Measurements from ENCODE around the gene GTF2F2.

GTF2F2 gene

GRCh38 chr13:45207319-45207718, 87.0 kb downstream of the GTF2F2 start:
- DNase-seq (ENCODE audit: low read depth, low spot score) = no peak
- H3K27ac ChIP-seq = peak overlapping the region; percentile 97

DNA sequence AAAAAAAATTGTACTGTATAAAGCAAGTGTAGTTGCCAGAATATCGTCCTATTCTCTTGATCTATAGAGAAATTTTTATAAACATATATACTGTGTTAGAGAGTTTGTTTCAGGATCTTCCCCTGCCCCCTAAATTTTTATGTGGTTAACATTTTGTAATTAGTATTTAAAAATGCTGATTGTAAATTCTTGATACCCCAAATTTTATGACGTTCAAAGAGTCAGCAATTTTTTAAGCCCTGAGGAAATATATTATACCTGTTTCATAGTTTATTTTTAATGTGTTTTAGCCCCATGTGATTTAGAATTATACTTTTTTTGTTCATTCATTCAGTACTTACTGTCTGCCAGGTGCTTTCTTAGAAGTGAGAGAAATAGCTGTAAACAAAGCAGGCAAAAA, 87.8 kb downstream of the GTF2F2 start:
- peak overlapping the region; percentile 97 for H3K27ac ChIP-seq
- no peak for DNase-seq (ENCODE audit: low read depth, low spot score)

- DNase-seq (ENCODE audit: low read depth, low spot score) = peak; percentile 78
- H3K27ac ChIP-seq = peak overlapping the region; percentile 97
These were observed 88.9 kb downstream of the GTF2F2 start for GRCh38 chr13:45209229-45209628.

DNA sequence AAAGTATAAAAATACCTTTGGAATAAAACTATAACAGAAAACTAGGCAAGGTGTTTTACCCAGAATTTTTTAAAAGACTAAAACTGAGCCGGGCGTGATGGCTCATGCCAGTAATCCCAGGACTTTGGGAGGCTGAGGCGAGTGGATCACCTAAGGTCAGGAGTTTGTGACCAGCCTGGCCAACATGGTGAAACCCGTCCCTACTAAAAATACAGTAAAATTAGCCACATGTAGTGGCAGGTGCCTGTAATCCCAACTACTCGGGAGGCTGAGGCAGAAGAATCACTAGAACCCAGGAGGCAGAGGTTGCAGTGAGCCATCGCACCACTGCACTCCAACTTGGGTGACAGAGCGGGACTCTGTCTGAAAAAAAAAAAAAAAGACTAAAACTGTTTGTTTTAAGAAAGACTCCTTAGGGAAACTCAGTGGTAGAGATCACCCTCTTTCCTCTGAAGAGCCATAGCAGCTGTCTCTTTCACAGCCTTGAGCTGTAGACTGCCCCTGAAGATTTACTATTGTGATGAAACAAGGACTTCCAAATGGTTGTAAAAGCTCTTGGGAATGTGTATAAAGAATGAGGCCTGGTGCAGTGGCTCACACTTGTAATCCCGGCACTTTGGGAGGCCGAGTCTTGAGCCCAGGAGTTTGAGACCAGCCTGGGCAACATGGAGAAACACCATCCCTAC, 95.2 kb downstream of the GTF2F2 start:
- H3K27ac ChIP-seq = peak overlapping the region; percentile 2

DNA sequence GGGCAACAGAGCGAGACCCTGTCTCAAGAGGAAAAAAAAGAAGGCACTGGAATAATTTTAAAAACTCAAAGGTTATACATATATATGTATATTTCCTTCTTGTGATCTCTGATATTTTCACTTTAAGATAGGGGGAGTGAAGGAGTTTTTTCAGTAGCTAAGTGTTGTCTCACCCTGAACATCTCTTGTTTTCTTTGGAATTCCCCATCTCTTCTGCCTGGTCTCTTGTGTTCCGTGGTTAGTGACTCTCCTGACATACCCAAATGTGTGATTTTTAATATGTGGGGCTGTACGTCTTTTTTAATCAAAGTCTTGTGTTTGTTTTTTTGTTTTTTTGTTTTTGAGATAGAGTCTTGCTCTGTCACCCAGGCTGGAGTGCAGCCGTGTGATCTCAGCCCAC, 95.9 kb downstream of the GTF2F2 start:
- DNase-seq (ENCODE audit: low read depth, low spot score) = no peak
- H3K27ac ChIP-seq = no peak overlapping the region

More for the DNA sequence above, 95.2 kb downstream of the GTF2F2 start:
- no peak for DNase-seq (ENCODE audit: low read depth, low spot score)

- H3K27ac ChIP-seq = peak overlapping the region; percentile 89
- no peak for DNase-seq (ENCODE audit: low read depth, low spot score)
These were observed 98.4 kb downstream of the GTF2F2 start for GRCh38 chr13:45218689-45219088.

GRCh38 chr13:45219123-45219891, 99.0 kb downstream of the GTF2F2 start:
- DNase-seq (ENCODE audit: low read depth, low spot score) = no peak
- H3K27ac ChIP-seq = peak overlapping the region; percentile 89

DNA sequence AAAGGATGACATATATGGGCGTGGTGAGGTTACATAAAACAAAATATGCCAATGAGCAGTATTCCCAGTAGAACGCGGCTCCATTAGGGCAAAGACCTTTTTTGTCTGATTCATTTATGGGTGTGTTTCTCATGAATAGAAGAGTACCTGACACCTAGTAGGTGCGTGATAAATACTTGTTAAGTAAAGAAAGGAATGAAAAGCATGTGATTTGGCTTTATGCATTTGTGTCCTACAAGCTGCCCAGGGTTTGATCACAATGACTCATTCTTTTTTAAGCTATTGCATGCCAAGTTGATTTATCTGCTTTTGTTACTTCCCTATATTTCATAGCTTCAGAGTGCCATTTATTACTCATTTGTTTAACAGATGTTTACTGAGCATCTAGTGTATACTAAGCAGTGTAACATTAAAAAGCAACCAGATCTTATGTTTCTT, 99.6 kb downstream of the GTF2F2 start:
- peak; percentile 99 for DNase-seq (ENCODE audit: low read depth, low spot score)
- H3K27ac ChIP-seq = peak overlapping the region; percentile 89

GRCh38 chr13:45220403-45220802, 100.1 kb downstream of the GTF2F2 start:
- H3K27ac ChIP-seq = peak overlapping the region; percentile 89
- DNase-seq (ENCODE audit: low read depth, low spot score) = no peak

DNA sequence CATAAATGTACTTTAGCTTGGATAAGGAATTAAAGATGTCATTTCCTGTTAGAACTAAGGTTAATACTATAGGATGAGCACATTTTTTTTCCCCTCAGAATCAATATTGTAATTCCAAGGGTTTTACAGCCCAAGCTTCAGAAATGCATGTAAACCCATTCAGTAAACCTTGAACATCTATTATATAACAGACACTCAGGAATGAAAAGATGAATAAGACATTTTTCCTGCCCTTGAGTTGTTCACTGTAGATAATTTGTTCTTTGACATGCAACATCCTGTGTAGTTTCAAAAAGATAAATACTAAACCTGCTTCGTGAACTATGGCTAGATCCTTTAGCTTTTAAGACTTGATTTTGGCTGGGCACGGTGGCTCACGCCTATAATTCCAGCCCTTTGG, 102.2 kb downstream of the GTF2F2 start:
- DNase-seq (ENCODE audit: low read depth, low spot score) = no peak
- H3K27ac ChIP-seq = peak overlapping the region; percentile 6

DNA sequence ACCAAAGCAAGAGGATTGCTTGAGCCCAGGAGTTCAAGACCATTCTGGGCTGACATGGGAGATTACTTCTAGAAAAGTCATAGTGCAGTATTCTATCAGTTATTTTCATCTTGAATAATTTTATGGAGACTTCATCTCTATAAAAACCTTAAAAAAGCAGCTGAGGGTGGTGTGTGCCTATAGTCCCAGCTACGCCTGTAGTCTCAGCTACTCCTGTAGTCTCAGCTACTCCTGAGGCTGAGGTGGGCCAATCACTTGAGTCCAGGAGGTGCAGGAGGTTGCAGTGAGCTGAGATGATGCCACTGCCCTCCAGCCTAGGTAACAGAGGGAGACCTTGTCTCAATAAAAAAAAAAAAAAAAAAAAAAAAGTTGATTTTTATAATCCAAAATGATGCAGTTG, 102.6 kb downstream of the GTF2F2 start:
- peak overlapping the region; percentile 6 for H3K27ac ChIP-seq
- DNase-seq (ENCODE audit: low read depth, low spot score) = no peak

GRCh38 chr13:45224176-45224575, 103.9 kb downstream of the GTF2F2 start:
- peak overlapping the region; percentile 7 for H3K27ac ChIP-seq
- DNase-seq (ENCODE audit: low read depth, low spot score) = no peak

DNA sequence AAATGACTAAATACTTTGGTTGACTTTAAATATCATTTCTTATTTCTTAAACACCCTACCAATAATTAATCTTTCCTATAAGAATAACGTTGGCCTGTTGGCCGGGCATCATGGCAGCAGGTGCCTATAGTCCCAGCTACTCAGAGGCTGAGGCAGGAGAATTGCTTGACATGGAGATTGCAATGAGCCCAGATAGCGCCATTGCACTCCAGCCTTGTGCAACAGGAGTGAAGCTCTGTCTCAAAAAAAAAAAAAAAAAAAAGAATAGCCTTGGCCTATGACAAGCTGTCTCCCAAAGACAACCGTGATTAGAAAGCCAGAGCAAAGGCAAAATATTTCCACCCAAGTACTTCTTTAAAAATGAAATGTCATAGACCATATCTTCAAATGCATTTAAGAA, 105.1 kb downstream of the GTF2F2 start:
- no peak overlapping the region for H3K27ac ChIP-seq
- DNase-seq (ENCODE audit: low read depth, low spot score) = no peak

- no peak for DNase-seq (ENCODE audit: low read depth, low spot score)
- no peak overlapping the region for H3K27ac ChIP-seq
These were observed 105.7 kb downstream of the GTF2F2 start for GRCh38 chr13:45226024-45226423.

DNA sequence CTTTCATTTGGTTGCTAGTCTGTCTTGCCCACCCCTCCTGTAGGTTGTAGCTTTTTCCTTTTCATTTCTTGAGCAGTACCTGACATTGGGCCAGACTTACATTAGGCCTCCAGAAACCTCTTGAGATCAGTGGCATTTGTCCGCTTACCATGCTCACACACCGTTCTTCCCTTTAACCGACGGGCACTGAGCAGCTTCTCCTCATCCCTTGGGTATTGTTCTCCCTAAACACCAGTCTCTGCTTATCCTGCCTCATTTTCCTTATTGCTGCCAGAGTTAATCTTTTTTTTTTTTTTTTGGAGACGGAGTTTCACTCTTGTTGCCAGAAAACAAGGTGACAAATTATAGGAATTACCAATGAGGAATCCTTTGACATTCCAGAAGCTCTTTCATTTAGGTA, 107.7 kb downstream of the GTF2F2 start:
- DNase-seq (ENCODE audit: low read depth, low spot score) = no peak
- no peak overlapping the region for H3K27ac ChIP-seq

- no peak overlapping the region for H3K27ac ChIP-seq
- DNase-seq (ENCODE audit: low read depth, low spot score) = no peak
These were observed 108.9 kb downstream of the GTF2F2 start for GRCh38 chr13:45229172-45229571.

- H3K27ac ChIP-seq = no peak overlapping the region
- no peak for DNase-seq (ENCODE audit: low read depth, low spot score)
These were observed 111.0 kb downstream of the GTF2F2 start for GRCh38 chr13:45231305-45231704.

GRCh38 chr13:45231722-45232121, 111.4 kb downstream of the GTF2F2 start:
- no peak overlapping the region for H3K27ac ChIP-seq
- DNase-seq (ENCODE audit: low read depth, low spot score) = no peak

DNA sequence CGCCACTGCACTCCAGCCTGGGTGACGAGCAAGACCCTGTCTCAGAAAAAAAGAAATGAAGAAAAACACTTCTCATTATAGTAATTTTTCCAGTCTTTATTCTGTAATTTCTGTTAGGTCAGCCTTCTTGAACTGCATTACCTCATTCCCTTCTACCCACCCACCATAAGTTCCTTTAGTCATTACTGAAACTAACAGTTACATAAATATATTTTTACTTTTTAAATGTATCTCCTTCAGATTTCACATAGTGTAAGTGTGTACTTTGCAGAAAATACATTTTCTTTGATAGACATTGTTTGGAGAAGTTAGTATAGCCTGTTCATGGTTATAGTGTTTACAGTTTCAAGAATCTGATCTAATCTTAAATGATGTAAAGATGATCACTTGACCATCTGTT, 112.3 kb downstream of the GTF2F2 start:
- H3K27ac ChIP-seq = no peak overlapping the region

GRCh38 chr13:45238945-45239795, 118.9 kb downstream of the GTF2F2 start:
- H3K27ac ChIP-seq = peak overlapping the region; percentile 88
- DNase-seq (ENCODE audit: low read depth, low spot score) = peak; percentile 46

More for the DNA sequence above, 112.3 kb downstream of the GTF2F2 start:
- no peak for DNase-seq (ENCODE audit: low read depth, low spot score)

GRCh38 chr13:45240143-45240542, 119.8 kb downstream of the GTF2F2 start:
- H3K27ac ChIP-seq = peak overlapping the region; percentile 88
- no peak for DNase-seq (ENCODE audit: low read depth, low spot score)
